HG02840 (cell line): ENCODE data around the gene SIN3B.

Experiments
- ATAC-seq: cut with Tn5 transposase; IDR thresholded peaks from one replicate; pipeline ENCODE4 v1.9.1; 2021; ENCODE audit warnings: mild to moderate bottlenecking, moderate library complexity, moderate number of reproducible peaks; ENCODE audit not compliant: unreplicated experiment, low FRiP score

SIN3B gene

GRCh38 chr19:16901491-16902175 lies 72.4 kb downstream of the SIN3B start:
- ATAC-seq, result no peak

- no peak for ATAC-seq
Observed at GRCh38 chr19:16902545-16902944, 73.3 kb downstream of the SIN3B start.

- ATAC-seq, result no peak
Observed at GRCh38 chr19:16903347-16903746, 74.1 kb downstream of the SIN3B start.

- no peak for ATAC-seq
Observed at GRCh38 chr19:16904599-16904998, 75.4 kb downstream of the SIN3B start.

- ATAC-seq, result no peak
Observed at GRCh38 chr19:16908759-16909158, 79.6 kb downstream of the SIN3B start.

- ATAC-seq, result no peak
Observed at GRCh38 chr19:16911046-16911445, 81.8 kb downstream of the SIN3B start.

- no peak for ATAC-seq
Observed at GRCh38 chr19:16912780-16913179, 83.6 kb downstream of the SIN3B start.

- no peak for ATAC-seq
Observed at GRCh38 chr19:16914421-16914820, 85.2 kb downstream of the SIN3B start.

GRCh38 chr19:16915135-16915534 lies 85.9 kb downstream of the SIN3B start:
- ATAC-seq, result no peak

- ATAC-seq, result no peak
Observed at GRCh38 chr19:16915734-16916133, 86.5 kb downstream of the SIN3B start.

- no peak for ATAC-seq
Observed at GRCh38 chr19:16917401-16917800, 88.2 kb downstream of the SIN3B start.

GRCh38 chr19:16919496-16919895 lies 90.3 kb downstream of the SIN3B start:
- no peak for ATAC-seq

GRCh38 chr19:16920816-16921529 lies 91.8 kb downstream of the SIN3B start:
- no peak for ATAC-seq

GRCh38 chr19:16921766-16922591 lies 92.8 kb downstream of the SIN3B start:
- no peak for ATAC-seq

- no peak for ATAC-seq
Observed at GRCh38 chr19:16922592-16922934, 93.4 kb downstream of the SIN3B start.

GRCh38 chr19:16922949-16923348 lies 93.8 kb downstream of the SIN3B start:
- no peak for ATAC-seq

GRCh38 chr19:16927883-16928282 lies 98.7 kb downstream of the SIN3B start:
- no peak for ATAC-seq

- no peak for ATAC-seq
Observed at GRCh38 chr19:16928351-16928750, 99.2 kb downstream of the SIN3B start.

GRCh38 chr19:16928916-16929315 lies 99.7 kb downstream of the SIN3B start:
- ATAC-seq, result no peak
